GM18861 (cell line): Measurements from ENCODE around the gene ZCCHC24.
"Not testable (repeated sequence)": the region's sequence is repeated elsewhere in the genome, so short reads cannot be mapped to it uniquely, and the experiment has no call there.

Source experiments
- ATAC-seq: cut with Tn5 transposase; IDR thresholded peaks from one replicate; pipeline ENCODE4 v1.9.1; 2021; ENCODE audit not compliant: unreplicated experiment

ZCCHC24 gene

DNA sequence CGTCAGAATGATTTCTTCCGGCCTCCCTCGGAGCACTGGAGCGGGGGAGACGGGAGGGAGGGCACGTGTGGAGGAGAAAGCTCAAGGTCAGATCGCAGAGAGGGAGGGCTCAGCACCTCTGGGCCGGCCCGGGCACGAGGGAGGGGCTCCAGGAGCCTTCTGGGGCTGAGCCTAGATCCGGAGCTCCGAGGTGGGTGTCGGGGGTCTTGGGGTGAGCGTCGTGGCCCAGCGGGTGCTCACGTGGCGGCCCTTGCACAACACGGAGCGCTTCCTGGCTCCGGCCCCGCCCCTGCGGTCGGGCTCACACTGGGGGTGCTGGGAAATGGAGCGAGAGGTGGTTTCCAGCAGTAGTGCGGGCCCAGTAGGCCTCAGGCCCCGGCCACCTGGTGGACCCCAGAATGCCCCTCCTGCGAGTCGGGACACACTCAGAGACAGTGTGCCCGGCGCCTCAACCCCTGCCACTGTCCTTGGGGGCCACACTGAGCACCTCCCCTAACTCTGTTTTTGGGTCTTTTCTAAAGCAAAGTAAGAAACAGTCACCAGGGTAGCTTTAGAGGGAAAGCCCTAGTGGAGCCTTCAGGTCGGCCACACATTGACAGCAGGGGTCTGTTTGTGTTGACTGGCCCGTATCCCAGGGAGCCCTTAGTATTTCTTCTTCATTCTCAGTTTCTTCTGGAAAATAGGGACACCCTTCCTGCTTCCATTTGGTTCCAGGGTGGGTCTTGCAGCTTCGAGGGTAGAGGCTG lies 97.4 kb downstream of the ZCCHC24 start:
- ATAC-seq: peak; percentile 61

DNA sequence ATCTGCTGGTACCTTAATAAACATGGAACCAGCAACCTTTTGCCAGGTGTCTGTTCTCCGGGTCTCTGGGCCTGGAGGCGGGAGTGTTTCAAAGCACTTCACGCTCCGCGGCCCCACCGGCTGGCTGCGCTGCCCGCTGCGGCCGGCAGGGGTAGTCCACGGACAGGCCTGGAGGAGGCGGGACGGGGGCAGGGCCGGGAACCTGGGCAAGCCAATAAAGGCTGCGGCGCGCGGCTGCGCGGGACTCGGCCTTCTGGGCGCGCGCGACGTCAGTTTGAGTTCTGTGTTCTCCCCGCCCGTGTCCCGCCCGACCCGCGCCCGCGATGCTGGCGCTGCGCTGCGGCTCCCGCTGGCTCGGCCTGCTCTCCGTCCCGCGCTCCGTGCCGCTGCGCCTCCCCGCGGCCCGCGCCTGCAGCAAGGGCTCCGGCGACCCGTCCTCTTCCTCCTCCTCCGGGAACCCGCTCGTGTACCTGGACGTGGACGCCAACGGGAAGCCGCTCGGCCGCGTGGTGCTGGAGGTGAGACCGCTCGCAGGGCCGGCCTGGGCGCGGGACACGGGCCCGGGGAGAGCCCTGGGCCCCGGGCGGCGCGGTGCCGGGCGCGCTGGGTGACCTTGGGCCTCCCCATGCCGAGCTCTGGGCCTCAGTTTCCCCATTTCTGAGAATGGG lies 98.1 kb downstream of the ZCCHC24 start, which contains the start of gene PPIF:
Gene PPIF, plus strand, starts transcription at position 244 of the 668 bp plus-strand sequence. Its CDS starts 80 bp downstream, at position 324.
- ATAC-seq: peak; percentile 65

DNA sequence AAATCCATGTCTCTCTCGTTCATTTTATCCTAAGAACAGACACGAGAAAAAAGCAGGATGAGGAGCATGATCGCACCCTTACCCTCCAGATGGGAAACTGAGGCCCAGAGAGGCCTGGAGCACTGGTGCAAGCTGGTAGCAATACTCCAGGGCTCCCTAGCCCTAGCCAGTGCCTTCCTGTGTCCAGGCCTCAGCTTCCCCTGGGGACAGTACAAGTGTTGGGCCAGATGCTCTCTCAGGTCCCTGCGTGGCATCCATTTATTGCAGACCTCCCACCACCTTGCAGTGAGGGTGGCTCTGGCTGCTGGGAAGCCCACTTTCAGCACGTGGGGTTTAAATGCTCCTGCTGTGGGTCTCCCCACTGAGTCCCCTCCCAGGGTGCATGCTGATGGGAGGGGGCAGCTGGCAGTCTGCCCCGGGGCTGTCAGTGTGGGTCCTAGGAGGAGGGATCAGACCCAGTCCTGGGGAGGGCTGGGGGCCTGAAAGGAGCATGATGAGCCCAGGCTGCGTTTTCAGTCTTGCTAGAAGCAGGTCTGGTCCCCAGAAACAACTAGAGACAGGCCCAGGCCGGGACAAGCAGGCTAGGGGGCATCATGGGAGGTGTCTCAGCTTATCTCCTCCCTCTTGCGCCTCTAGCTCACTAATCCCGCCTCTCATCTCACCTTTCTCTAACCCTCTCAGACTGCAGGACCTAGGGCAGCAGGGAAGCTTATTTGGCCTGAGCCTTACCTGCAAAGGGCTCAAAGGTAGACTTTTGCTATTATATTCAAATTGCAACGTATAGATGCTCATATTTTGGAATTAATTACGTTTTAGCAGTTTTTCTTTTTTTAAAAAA lies 98.8 kb downstream of the ZCCHC24 start:
- no peak for ATAC-seq

DNA sequence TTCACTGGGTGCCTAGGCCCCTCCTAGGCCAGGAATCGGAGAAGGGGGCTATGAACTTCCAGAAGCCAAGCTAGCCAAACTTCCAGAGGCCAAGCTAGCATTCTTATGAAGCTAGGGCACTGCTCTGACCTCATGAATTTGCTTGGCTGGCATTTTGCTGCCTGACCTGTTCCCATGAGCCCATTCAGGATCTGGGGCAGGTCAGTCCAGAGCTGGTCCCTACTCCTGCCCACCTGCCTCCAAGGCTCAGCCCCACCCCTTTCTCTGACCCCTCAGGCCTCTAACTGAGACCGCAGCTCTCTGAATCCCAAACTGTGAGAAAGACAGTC lies 99.4 kb downstream of the ZCCHC24 start:
- no peak for ATAC-seq

DNA sequence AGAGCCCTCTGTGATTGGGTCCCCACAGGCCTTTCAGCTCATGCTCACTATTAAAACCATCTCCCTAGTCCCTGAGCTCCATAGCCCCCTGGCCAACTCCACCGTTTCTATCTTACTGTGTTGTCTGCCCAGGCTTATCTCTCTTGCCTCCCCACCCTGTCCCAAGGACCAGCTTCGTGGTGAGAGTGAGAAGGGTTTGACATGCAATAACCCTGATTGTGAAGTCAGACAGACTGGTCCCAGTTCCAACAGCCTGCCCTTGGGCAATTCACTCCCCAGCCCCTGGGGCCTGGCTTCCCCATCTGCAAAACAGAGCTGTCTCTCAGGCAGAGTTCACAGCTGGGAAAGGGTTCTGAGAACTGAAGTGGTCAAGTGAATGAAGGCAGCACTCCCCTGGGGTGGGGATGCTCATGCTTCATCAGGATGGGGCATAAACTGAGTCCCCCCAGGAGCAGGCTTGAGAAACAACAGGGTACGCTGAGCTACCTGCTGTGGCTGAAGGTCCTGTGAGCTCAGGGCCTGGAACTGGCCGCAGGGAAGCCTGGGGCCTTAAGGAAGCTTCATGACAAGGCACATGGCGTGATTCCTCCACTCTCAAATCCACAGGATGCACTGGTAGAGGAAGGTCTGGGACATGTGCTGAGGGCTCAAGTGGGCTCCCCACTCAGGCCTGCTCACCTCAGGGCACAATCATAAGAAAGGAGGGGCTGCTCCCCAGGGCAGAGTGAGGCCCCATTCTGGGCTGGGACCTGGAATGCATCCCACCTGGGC lies 100.0 kb downstream of the ZCCHC24 start:
- ATAC-seq: no peak

DNA sequence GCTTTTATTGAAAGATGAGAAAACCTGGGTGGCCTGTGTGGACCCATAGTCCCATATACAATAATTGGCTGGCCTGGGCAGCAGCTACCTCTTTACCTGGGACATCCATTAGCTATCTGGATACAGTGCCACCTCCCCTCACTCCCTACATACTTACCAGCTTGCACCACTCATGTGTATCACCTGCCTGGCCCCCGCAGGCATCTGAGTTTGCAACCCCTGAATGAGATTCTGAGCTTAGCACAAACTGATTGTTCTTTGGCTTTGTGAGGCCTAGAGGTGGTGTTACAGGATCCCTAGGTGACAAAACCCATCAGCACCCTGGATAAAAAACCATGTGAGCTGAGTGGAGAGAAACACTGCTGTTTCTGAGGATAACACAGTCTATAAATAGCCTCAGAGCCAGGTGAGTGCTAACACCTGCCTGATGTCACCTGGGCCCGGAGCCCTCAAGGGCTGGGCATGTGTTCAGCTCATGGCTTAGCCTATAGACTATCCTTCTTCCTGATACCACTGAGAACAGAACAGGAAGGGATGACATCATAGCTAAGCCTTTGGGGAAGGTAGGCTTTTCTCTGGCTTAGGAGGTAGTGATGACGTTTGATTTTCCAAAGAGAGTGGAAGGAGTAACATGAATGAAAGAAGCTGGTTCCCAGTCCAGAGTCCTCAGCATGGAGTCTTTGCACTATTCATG lies 100.8 kb downstream of the ZCCHC24 start:
- ATAC-seq: no peak

DNA sequence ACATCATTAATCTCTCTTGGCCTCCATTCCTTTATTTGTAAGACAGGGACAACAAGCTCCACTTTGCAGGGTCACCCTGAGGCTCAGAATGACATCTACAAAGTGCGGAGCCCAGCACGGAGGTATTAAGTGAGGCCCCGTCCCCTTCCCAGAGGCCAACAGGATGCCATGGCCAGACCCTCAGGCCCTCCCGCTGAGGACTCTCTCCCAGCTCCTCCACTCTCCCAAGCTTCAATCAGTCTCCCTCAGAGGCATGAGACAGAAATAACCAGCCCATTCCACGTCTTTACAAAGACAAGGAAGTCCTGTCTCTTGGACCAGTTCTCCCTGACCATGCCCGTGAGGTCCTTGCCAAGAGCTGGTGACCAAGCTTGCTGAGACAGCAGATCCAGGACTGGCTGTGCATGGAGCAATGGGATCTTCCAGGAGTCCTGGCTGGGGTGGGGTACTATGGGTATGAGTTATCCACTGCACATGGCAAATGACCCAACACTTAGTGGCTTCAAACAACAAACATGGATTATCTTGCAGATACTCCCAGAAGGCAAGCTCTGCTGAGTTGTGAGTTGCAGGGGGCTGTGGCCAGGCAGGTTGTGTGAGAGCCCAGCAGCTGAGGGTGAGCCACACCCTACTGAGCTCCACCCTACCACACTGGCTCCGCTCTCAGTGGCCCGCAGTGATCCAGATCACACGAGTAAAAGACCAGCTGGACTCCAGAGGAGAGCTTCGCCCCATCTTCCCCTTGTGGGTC lies 102.4 kb downstream of the ZCCHC24 start:
- no peak for ATAC-seq

DNA sequence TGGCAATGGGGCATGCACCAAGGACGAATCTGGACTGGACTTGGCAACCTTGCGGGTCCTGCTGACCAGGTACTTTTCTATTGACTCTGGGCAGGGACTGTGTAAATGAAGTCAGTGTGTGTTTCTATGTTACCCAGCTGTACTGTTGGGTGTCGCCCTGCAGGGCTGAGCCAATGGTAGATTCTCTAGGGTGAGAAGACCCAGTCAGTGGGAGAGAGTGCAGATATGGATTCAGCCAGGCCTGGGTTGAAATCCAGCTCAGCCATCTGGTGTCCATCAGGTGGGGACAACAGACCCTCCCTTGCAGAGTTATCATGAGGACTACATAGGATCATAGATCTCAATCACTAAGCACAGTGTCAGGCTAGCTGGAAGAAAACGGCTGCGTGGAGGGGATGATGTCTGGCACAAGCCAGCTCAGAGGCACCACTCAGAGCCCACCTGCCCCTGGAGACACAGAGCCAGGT lies 103.1 kb downstream of the ZCCHC24 start:
- ATAC-seq: no peak

DNA sequence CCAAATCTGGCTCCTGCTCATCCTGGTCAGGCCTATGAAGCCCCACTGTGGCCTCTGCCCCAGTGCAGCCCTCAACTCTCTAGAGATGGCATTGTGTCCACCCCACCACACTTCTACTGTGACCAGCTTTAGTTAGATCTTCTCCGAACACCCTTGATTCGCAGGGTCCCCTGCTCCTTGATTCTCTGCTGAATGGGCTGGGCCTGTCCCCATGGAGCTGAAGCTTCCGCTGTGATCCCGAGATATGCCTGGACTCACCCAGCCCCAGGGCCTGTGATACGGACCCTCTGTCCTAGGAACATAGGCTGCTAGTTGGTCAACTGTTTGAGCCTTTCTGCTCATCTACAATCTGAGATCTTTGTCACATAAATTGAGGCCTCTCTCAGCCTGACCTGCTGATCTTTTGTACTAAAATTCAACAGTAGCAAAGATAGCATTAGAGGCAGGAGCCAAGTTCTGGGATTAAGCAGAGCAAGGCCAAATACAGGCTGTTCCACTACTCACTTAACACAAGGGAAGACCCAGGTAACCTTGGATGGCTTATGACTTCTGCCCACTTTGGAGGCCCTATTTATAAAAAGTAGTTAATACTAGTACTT lies 104.7 kb downstream of the ZCCHC24 start:
- no peak for ATAC-seq

DNA sequence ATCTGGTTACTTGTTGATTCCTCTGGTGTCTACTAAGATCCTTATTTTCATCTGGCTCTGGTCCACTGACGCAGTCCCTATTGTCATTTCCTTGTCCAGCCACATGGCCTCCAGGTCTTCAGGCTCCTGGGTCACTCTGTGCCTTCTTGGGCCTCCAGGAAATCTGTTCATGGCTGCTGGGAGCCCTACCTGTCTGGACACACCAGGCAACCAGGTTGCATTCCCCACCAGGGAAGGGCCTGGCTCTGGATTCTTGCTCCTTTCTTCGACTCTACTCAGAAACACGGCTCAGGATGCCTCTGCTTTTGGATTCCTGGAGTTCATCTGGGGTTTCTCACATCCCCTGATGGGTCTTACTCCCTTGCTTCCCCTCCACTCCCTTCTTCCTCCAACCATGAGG lies 106.2 kb downstream of the ZCCHC24 start:
- no peak for ATAC-seq

DNA sequence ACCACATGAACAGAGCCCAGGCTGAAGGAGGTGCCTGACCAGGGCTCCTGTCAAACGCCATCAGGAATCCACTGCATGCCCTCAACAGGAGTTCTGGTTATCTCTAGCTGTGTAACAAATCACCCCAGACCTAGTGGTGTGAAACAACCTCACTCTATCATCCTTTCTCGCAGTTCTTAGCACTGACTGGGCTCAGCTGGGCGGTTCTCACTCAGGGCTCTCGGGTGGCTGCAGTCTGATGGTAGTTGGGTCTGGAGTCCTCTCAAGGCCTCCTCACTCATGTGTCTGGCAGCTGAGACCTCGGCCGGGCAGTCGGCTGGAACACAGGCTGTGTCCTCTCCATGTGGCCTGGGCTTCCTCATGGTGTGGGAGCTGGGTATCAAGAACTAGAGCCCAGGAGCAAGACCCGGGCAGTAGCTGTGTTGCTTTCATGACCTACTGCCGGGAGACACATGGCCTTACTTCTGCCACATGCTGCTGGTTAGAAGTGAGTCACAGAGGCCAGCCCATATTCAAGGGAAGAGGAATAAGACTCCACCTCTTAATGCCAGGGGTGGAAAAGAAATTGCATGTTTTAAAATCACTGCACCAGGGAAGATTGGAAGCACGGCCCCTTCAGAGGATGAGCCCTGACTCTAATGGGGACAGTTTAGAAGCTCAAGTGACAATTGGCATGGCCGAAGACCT lies 107.5 kb downstream of the ZCCHC24 start:
- not testable (repeated sequence) for ATAC-seq

DNA sequence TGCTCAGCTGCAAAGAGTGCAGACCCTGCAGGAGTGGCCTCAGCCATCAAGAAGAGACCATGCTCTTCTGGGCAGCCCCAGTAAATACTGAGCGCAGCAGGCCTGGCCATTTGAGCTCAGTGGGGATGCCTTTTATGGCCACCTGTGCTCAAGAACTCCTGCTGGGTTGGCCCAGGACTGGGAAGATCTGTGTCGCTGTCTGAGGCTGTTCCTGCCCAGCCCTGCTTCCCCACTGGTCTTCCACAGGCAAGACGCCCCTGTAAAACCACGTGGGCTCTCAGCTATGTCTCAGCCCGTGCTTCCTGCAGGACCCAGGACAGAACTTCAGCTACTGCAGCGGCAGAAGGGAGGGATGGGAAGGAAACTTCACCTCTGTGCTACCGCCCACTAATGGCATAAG lies 108.7 kb downstream of the ZCCHC24 start:
- ATAC-seq: no peak

DNA sequence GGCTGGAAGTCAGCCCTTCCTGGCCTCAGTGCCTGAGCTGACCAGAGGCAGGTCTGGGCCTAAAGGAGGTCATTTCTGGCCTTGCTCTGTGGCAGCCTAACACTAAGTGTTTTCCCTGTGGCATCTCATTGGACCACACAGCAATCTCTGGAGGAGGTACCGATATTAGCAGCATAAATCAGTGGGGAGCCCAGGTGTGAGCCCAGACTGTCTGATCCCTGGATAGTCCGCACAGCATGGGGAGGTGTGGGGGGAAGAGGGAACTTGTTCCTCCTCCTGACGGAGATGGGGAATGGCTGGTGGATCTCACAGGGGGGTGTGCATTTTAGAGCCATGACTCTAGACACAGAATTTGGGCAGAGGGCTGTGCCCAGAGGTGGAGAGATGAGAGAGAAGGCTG lies 109.1 kb downstream of the ZCCHC24 start:
- no peak for ATAC-seq

DNA sequence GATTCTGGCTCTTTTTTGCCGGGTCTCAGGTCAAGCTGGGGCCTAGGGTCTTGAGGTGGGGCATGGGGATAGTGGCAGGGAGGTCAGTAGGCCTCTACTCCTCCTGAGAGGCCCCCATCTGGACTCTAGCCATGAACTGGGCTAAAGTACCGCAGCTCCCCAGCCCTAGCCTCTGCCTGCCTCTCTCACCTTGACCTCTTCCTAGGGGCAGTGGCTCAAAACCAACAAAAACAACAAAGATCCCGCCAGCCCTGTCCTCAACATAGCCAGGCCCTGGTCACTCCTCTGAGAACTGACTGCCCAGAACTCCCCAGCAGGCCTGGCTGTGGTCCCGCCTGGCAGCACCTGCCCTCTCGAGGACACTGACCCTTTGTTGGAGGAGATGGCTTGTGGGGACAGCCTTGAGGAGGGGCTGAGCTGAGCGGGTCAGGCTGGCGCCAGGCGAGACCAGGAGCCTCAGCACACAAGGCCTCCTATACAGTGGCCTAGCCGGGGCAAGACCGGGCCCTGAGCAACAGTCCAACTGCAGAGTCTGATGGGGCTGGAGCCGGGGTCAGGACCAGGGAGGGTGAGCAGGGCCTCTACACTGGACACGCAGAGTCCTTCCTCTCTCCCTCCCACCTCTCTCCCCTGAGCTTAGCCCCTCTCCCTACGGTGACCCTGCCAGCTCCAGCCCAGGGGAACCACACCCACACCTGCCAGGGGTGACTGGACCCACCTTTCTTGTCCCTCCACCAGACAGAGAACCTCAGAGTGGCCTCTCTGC lies 109.8 kb downstream of the ZCCHC24 start:
- no peak for ATAC-seq

DNA sequence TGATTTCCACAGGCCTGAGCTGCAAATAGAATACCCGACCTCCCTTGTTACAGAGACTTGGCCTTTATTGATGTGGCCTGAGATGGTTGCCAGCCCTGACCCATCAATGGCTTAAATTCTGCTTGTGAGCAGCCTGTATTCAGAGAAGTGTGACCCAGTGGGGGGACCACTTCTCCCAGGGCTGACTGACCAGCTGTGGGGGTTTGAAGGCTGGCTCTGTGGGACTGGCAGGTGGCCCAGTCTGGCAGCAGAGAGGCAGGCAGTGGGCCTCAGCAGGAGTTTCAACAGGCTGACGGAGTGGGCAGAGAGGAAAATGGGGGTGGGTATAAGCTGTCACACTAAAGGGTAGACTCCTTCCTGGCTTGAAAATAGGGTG lies 110.3 kb downstream of the ZCCHC24 start:
- ATAC-seq: no peak

DNA sequence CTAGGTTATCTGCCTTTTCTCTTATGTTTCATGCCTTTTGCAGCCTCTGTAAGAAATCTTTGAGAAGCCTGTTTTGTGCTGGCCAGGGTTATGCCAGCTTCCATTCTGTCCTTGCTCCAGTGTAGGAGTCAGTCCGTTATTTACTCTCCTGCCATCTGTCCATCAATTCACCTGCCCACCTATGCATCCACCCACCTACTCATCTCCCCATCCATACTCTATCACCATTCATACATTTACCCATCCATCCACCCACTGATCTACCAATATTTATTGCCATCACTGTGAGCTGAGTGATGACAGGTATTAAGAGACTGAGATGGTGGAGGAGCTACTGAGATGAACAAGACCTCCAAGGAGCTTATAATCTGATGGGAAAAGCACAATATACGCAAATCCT lies 110.9 kb downstream of the ZCCHC24 start:
- no peak for ATAC-seq

DNA sequence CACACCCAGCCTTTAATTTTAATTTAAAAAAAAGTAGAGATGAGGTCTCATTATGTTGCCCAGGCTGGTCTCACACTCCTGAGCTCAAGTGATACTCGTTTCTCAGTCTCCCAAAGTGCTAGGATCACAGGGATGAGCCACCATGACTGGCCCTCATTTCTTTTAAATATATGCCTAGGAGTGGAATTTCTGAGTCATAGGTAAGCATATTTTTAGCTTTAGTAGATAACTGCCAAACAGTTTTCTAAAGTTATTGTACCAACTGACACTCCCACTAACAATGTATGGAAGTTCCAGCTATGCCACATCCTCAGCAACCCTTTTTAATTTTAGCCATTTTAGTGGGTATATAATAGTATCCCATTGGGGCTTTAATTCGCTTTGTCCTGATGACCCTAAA lies 111.9 kb downstream of the ZCCHC24 start:
- ATAC-seq: no peak
